Neural progenitor cell (in vitro differentiated cells): ENCODE data around the gene TADA2B. TPM values are rescaled to one million over a fixed set of nuclear protein-coding genes. Genes with fewer than 3 reads are reported as not detected.

ENCODE experiments used
- DNase-seq: peaks from one replicate; pipeline ENCODE4 v3.0.0-alpha.2; 2016; ENCODE audit warnings: low spot score
- H2AFZ ChIP-seq: fragments of 200-600 bp; sonication (generic); replicated peaks from 2 replicates; pipeline ENCODE4 v1.6.1; 2016; ENCODE audit warnings: antibody characterized with exemption
- H3F3A ChIP-seq: fragments of 200-600 bp; sonication (generic); 2 replicates; pipeline ENCODE4 v1.6.1; 2016; ENCODE audit warnings: antibody characterized with exemption, low read depth
- H3K27ac ChIP-seq: fragments of 200-600 bp; sonication (generic); 2 replicates; pipeline ENCODE4 v1.5.1; 2016; ENCODE audit warnings: mild to moderate bottlenecking
- H3K27me3 ChIP-seq: fragments of 200-600 bp; sonication (generic); 2 replicates; pipeline ENCODE4 v1.6.1; 2016; ENCODE audit warnings: mild to moderate bottlenecking, moderate library complexity
- H3K36me3 ChIP-seq: fragments of 200-600 bp; sonication (generic); 2 replicates; pipeline ENCODE4 v1.5.1; 2016
- H3K4me1 ChIP-seq: fragments of 200-600 bp; sonication (generic); 2 replicates; pipeline ENCODE4 v1.6.1; 2016; ENCODE audit warnings: mixed run types
- H3K4me2 ChIP-seq: fragments of 200-600 bp; sonication (generic); 2 replicates; pipeline ENCODE4 v1.6.1; 2016
- H3K4me3 ChIP-seq: fragments of 200-600 bp; sonication (generic); 2 replicates; pipeline ENCODE4 v1.5.1; 2016
- H3K79me2 ChIP-seq: fragments of 200-600 bp; sonication (generic); 2 replicates; pipeline ENCODE4 v1.6.1; 2016; ENCODE audit warnings: low read depth
- H3K9ac ChIP-seq: fragments of 200-600 bp; sonication (generic); 2 replicates; pipeline ENCODE4 v1.6.1; 2016
- H3K9me3 ChIP-seq: fragments of 200-600 bp; sonication (generic); 2 replicates; pipeline ENCODE4 v1.5.1; 2016; ENCODE audit warnings: low read depth
- H4K20me1 ChIP-seq: fragments of 200-600 bp; sonication (generic); 2 replicates; pipeline ENCODE4 v1.6.1; 2016; ENCODE audit warnings: low read depth
- H3K27ac Mint-ChIP-seq: 3 replicates; pipeline ENCODE4 v1.8.0; 2021; ENCODE audit warnings: mixed read lengths
- H3K27me3 Mint-ChIP-seq: 2 replicates; pipeline ENCODE4 v1.8.0; 2022; ENCODE audit warnings: low read depth, mild to moderate bottlenecking, inconsistent platforms, moderate library complexity, mixed read lengths; ENCODE audit not compliant: insufficient read depth
- H3K36me3 Mint-ChIP-seq: 3 replicates; pipeline ENCODE4 v1.8.0; 2021; ENCODE audit warnings: mixed read lengths
- H3K4me1 Mint-ChIP-seq: 3 replicates; pipeline ENCODE4 v1.8.0; 2021; ENCODE audit warnings: mixed read lengths
- H3K4me3 Mint-ChIP-seq: 3 replicates; pipeline ENCODE4 v1.8.0; 2021; ENCODE audit warnings: mild to moderate bottlenecking, moderate library complexity, mixed read lengths
- H3K9me3 Mint-ChIP-seq: 3 replicates; pipeline ENCODE4 v1.8.0; 2020; ENCODE audit warnings: mixed read lengths
- CTCF ChIP-seq: fragments of 200-600 bp; sonication (generic); IDR thresholded peaks from 2 replicates; pipeline ENCODE4 v1.5.1; 2017; ENCODE audit warnings: antibody characterized with exemption, mild to moderate bottlenecking
- EZH2 ChIP-seq: fragments of 200-600 bp; sonication (generic); IDR thresholded peaks from 2 replicates; pipeline ENCODE4 v1.6.1; 2017; ENCODE audit warnings: antibody characterized with exemption, mild to moderate bottlenecking, moderate library complexity
- EZH2phosphoT487 ChIP-seq: fragments of 200-600 bp; sonication (generic); IDR thresholded peaks from 2 replicates; pipeline ENCODE4 v1.6.1; 2017; ENCODE audit warnings: antibody characterized with exemption
- total RNA-seq: library from RNA; depleted of rRNA; stranded (reverse); fragments of >200 nt; gene quantifications from 2 replicates; pipeline ENCODE4 v1.2.3, GENCODE V29; 2015; ENCODE audit warnings: low replicate concordance

TADA2B gene
- total RNA-seq, 1 donor from 2014 or later: 12.6 TPM

- H3F3A ChIP-seq: peaks cover 17% of the 10 kb centered on the region
- no peaks in the 10 kb centered on the region for H3K9me3 ChIP-seq
- DNase-seq: no peak
- H3K4me3 ChIP-seq: no peak overlapping the region
- H3K4me3 Mint-ChIP-seq: peak overlapping the region; percentile 91
- no peak overlapping the region for H2AFZ ChIP-seq
- H4K20me1 ChIP-seq: peaks cover 72% of the 10 kb centered on the region
- peaks cover 8% of the 10 kb centered on the region for H3K4me1 ChIP-seq
- H3K4me1 Mint-ChIP-seq: peaks cover 37% of the 10 kb centered on the region
- H3K4me2 ChIP-seq: no peak overlapping the region
- H3K27ac Mint-ChIP-seq: peak overlapping the region; percentile 81
- peaks cover 17% of the 10 kb centered on the region for H3K36me3 Mint-ChIP-seq
- H3K9me3 Mint-ChIP-seq: peaks cover 5% of the 10 kb centered on the region
- peaks cover 63% of the 10 kb centered on the region for H3K79me2 ChIP-seq
- peaks cover 27% of the 10 kb centered on the region for H3K27me3 ChIP-seq
- no peak overlapping the region for H3K27ac ChIP-seq
- H3K9ac ChIP-seq: peak overlapping the region; percentile 6
- TF ChIP-seq EZH2phosphoT487 (no peak), CTCF (no peak), EZH2 (no peak)
- H3K36me3 ChIP-seq: no peaks in the 10 kb centered on the region
- peaks cover 9% of the 10 kb centered on the region for H3K27me3 Mint-ChIP-seq
These were observed 2.4 kb downstream of the TADA2B start for GRCh38 chr4:7045553-7045952.

- peaks cover 8% of the 10 kb centered on the region for H3K4me1 ChIP-seq
- peak overlapping the region; percentile 91 for H3K4me3 Mint-ChIP-seq
These were observed 3.1 kb downstream of the TADA2B start for GRCh38 chr4:7045961-7046921.

GRCh38 chr4:7046971-7047370, 3.8 kb downstream of the TADA2B start:
- H3K4me1 Mint-ChIP-seq: peaks cover 28% of the 10 kb centered on the region
- H3K9me3 ChIP-seq: no peaks in the 10 kb centered on the region
- H2AFZ ChIP-seq: no peak overlapping the region
- H3K9me3 Mint-ChIP-seq: no peaks in the 10 kb centered on the region
- no peak overlapping the region for H3K9ac ChIP-seq
- H4K20me1 ChIP-seq: peaks cover 65% of the 10 kb centered on the region
- H3K4me2 ChIP-seq: no peak overlapping the region
- H3K27ac Mint-ChIP-seq: no peak overlapping the region
- TF ChIP-seq CTCF: no peak
- TF ChIP-seq EZH2: no peak
- no peak for TF ChIP-seq EZH2phosphoT487
- peaks cover 63% of the 10 kb centered on the region for H3K79me2 ChIP-seq
- peaks cover 6% of the 10 kb centered on the region for H3K27me3 Mint-ChIP-seq
- no peak overlapping the region for H3K27ac ChIP-seq
- DNase-seq: no peak
- H3K4me1 ChIP-seq: peaks cover 6% of the 10 kb centered on the region
- no peaks in the 10 kb centered on the region for H3K36me3 ChIP-seq
- peak overlapping the region; percentile 31 for H3K4me3 Mint-ChIP-seq
- peaks cover 8% of the 10 kb centered on the region for H3F3A ChIP-seq
- H3K36me3 Mint-ChIP-seq: peaks cover 11% of the 10 kb centered on the region
- H3K27me3 ChIP-seq: peaks cover 13% of the 10 kb centered on the region
- H3K4me3 ChIP-seq: no peak overlapping the region

More at GRCh38 chr4:7045961-7046921, 3.1 kb downstream of the TADA2B start:
- H3K27ac ChIP-seq: no peak overlapping the region
- peaks cover 20% of the 10 kb centered on the region for H3K27me3 ChIP-seq
- H3F3A ChIP-seq: peaks cover 15% of the 10 kb centered on the region
- TF ChIP-seq EZH2phosphoT487 (no peak), EZH2 (no peak), CTCF (no peak)
- H3K79me2 ChIP-seq: peaks cover 63% of the 10 kb centered on the region
- no peak overlapping the region for H3K4me2 ChIP-seq
- H3K9me3 Mint-ChIP-seq: peaks cover 5% of the 10 kb centered on the region
- H3K4me1 Mint-ChIP-seq: peaks cover 35% of the 10 kb centered on the region
- no peaks in the 10 kb centered on the region for H3K9me3 ChIP-seq
- peak overlapping the region; percentile 6 for H3K9ac ChIP-seq
- no peak for DNase-seq
- no peaks in the 10 kb centered on the region for H3K36me3 ChIP-seq
- H3K27ac Mint-ChIP-seq: peak overlapping the region; percentile 81
- H3K27me3 Mint-ChIP-seq: peaks cover 8% of the 10 kb centered on the region
- H4K20me1 ChIP-seq: peaks cover 72% of the 10 kb centered on the region
- H3K36me3 Mint-ChIP-seq: peaks cover 17% of the 10 kb centered on the region
- H3K4me3 ChIP-seq: no peak overlapping the region
- H2AFZ ChIP-seq: no peak overlapping the region
